HCT116 (cell line): ENCODE results near the gene SIGLECL1. TPM values are rescaled to one million over a fixed set of nuclear protein-coding genes. Genes with fewer than 3 reads are reported as not detected.

ENCODE experiments used
- ATAC-seq: fragments of 200-7000 bp; cut with Tn5 transposase; 2 replicates; pipeline ENCODE4 v1.9.1; 2020; ENCODE audit warnings: mild to moderate bottlenecking, moderate library complexity
- BruUV-seq: library from RNA; stranded (reverse); fragments of 400-500 nt; replicated peaks from 2 replicates; lab custom pipeline; 2021; lab: Mats Ljungman, UMichigan
- CTCF ChIA-PET: fragments of 300-600 bp; sonication (Branson Sonifier 250); formaldehyde crosslinking; loops from one replicate; lab custom pipeline; 2021; ENCODE audit warnings: antibody characterized with exemption; lab: Charles Lee
- POLR2A ChIA-PET: fragments of 300-600, 350-600 bp; sonication (Branson Sonifier 250); formaldehyde crosslinking; loops from one replicate; lab custom pipeline; 2021; ENCODE audit warnings: antibody characterized with exemption; lab: Charles Lee
- RAD21 ChIA-PET, 2 experiments: fragments of 300-600 bp; sonication (Branson Sonifier 250); formaldehyde crosslinking; loops; one replicate each; lab custom pipeline; 2023; ENCODE audit warnings: low total read pairs in 2 of 2; ENCODE audit not compliant: uncharacterized antibody in 2 of 2, unreplicated experiment in 2 of 2, low non-redundant PET in 1 of 2; lab: Charles Lee
- DNase-seq: peaks from one replicate; pipeline ENCODE4 v3.0.0-alpha.2; 2010; ENCODE audit warnings: low read depth, low spot score
- H2AFZ ChIP-seq: fragments of 200-600 bp; shearing (Covaris generic), sonication (generic); 2 replicates; pipeline ENCODE4 v1.6.1; 2017; ENCODE audit warnings: low read depth, mixed run types, mixed read lengths, antibody characterized with exemption, low read length; ENCODE audit not compliant: poor library complexity, severe bottlenecking
- H3K27ac ChIP-seq: 2 replicates; pipeline ENCODE4 v1.5.1; 2012; ENCODE audit warnings: low read depth, low read length
- H3K27me3 ChIP-seq: fragments of 200-600 bp; sonication (generic); 2 replicates; pipeline ENCODE4 v1.6.1; 2016; ENCODE audit warnings: mixed run types, low read length, mixed read lengths; ENCODE audit not compliant: insufficient read depth
- H3K36me3 ChIP-seq, 2 experiments: fragments of 200-500 bp in 1 of 2; fragments of 200-600 bp in 1 of 2; sonication (Bioruptor generic) in 1 of 2; sonication (generic) in 1 of 2; 2 replicates each; pipeline versions ENCODE4 v1.5.1 to v1.6.1; 2014 to 2016; ENCODE audit warnings: low read length in 2 of 2, inconsistent platforms in 1 of 2, mixed read lengths in 1 of 2, mixed run types in 1 of 2; ENCODE audit not compliant: insufficient read depth in 2 of 2, control insufficient read depth in 1 of 2
- H3K4me1 ChIP-seq, 2 experiments: fragments of 200-600 bp in 1 of 2; sonication (generic) in 1 of 2; 2 replicates each; pipeline versions ENCODE4 v1.5.1 to v1.6.1; 2012 to 2017; ENCODE audit warnings: low read length in 2 of 2, inconsistent platforms in 1 of 2, mild to moderate bottlenecking in 1 of 2, mixed read lengths in 1 of 2, mixed run types in 1 of 2, moderate library complexity in 1 of 2; ENCODE audit not compliant: insufficient read depth in 2 of 2, control insufficient read depth in 1 of 2
- H3K4me2 ChIP-seq: fragments of 200-600 bp; sonication (generic); 2 replicates; pipeline ENCODE4 v1.6.1; 2017; ENCODE audit warnings: mixed run types, low read length, mixed read lengths
- H3K4me3 ChIP-seq, 2 experiments: fragments of 200-600 bp in 1 of 2; sonication (generic) in 1 of 2; replicated peaks in 1 of 2; 2 replicates each; pipeline ENCODE4 v1.5.1; 2011 to 2016; ENCODE audit warnings: low read length in 2 of 2, control low read depth in 1 of 2, low read depth in 1 of 2, mild to moderate bottlenecking in 1 of 2, mixed read lengths in 1 of 2, mixed run types in 1 of 2
- H3K79me2 ChIP-seq: fragments of 200-600 bp; sonication (generic); 2 replicates; pipeline ENCODE4 v1.6.1; 2017; ENCODE audit warnings: mild to moderate bottlenecking, mixed run types, low read length, moderate library complexity, mixed read lengths; ENCODE audit not compliant: insufficient read depth
- H3K9ac ChIP-seq: fragments of 200-600 bp; sonication (generic); 2 replicates; pipeline ENCODE4 v1.6.1; 2016; ENCODE audit warnings: low read length, mixed read lengths
- H3K9me2 ChIP-seq: fragments of 200-600 bp; sonication (generic), shearing (Covaris generic); 2 replicates; pipeline ENCODE4 v1.6.1; 2017; ENCODE audit warnings: mixed run types, mild to moderate bottlenecking, moderate library complexity; ENCODE audit not compliant: insufficient read depth
- H3K9me3 ChIP-seq, 2 experiments: fragments of 200-500 bp in 1 of 2; fragments of 200-600 bp in 1 of 2; sonication (Bioruptor generic) in 1 of 2; sonication (generic) in 1 of 2; 2 replicates each; pipeline ENCODE4 v1.6.1; 2014 to 2017; ENCODE audit warnings: low read length in 2 of 2, mixed read lengths in 2 of 2, inconsistent platforms in 1 of 2, low read depth in 1 of 2, mild to moderate bottlenecking in 1 of 2, mixed run types in 1 of 2, moderate library complexity in 1 of 2; ENCODE audit not compliant: control insufficient read depth in 1 of 2, insufficient read depth in 1 of 2
- H4K20me1 ChIP-seq: fragments of 200-600 bp; sonication (generic), shearing (Covaris generic); 2 replicates; pipeline ENCODE4 v1.6.1; 2017; ENCODE audit warnings: mixed run types, mild to moderate bottlenecking, moderate library complexity; ENCODE audit not compliant: insufficient read depth
- EGR1 ChIP-seq: IDR thresholded peaks from 2 replicates; pipeline ENCODE4 v1.6.1; 2012; ENCODE audit warnings: low read depth
- ELF1 ChIP-seq: IDR thresholded peaks from 2 replicates; pipeline ENCODE4 v1.6.1; 2012; ENCODE audit warnings: low read depth, borderline replicate concordance
- EZH2phosphoT487 ChIP-seq: fragments of 200-600 bp; IDR thresholded peaks from 2 replicates; pipeline ENCODE4 v1.6.1; 2018; ENCODE audit warnings: antibody characterized with exemption, borderline replicate concordance
- FOSL1 ChIP-seq: IDR thresholded peaks from 2 replicates; pipeline ENCODE4 v1.6.1; 2012; ENCODE audit warnings: low read depth
- MAX ChIP-seq: IDR thresholded peaks from 2 replicates; pipeline ENCODE4 v1.6.1; 2012
- POLR2AphosphoS5 ChIP-seq: IDR thresholded peaks from 2 replicates; pipeline ENCODE4 v1.6.1; 2011; ENCODE audit warnings: mild to moderate bottlenecking, low read depth, low read length, moderate library complexity
- SP1 ChIP-seq: IDR thresholded peaks from 2 replicates; pipeline ENCODE4 v1.6.1; 2012; ENCODE audit warnings: low read depth
- ZFX ChIP-seq: fragments of 450-650 bp; IDR thresholded peaks from 2 replicates; pipeline ENCODE4 v1.6.1; 2017
- ZNF274 ChIP-seq: fragments of 200-500 bp; sonication (Bioruptor generic); IDR thresholded peaks from 2 replicates; pipeline ENCODE4 v1.6.1; 2014; ENCODE audit warnings: mild to moderate bottlenecking, low read depth, low read length, inconsistent platforms
- intact Hi-C: fragments of 100-400 bp; cut with micrococcal nuclease; formaldehyde crosslinking; loops from 2 replicates; pipeline ENCODE4 v1.10.0; 2022
- total RNA-seq: library from RNA; stranded (reverse); gene quantifications from one replicate; pipeline ENCODE4 v1.2.1, GENCODE V29; 2021; ENCODE audit not compliant: unreplicated experiment

Gene SIGLECL1
- total RNA-seq, 1 experiment from 2014 or later: not detected

- no peak for ATAC-seq
- RAD21 ChIA-PET: no interaction called here
Observed at GRCh38 chr19:51316688-51317087, 65.8 kb downstream of the SIGLECL1 start.

GRCh38 chr19:51317376-51317775 lies 66.5 kb downstream of the SIGLECL1 start:
- DNase-seq (no peak), ATAC-seq (no peak)
- H3K4me3 ChIP-seq: no peak overlapping the region
- POLR2A ChIA-PET: no interaction called here
- no peak overlapping the region for H2AFZ ChIP-seq
- TF ChIP-seq ELF1 (no peak), ZFX (no peak), EZH2phosphoT487 (no peak), SP1 (no peak), POLR2AphosphoS5 (no peak), MAX (no peak)
- no peaks in the 10 kb centered on the region for H4K20me1 ChIP-seq
- H3K9me3 ChIP-seq: no peaks in the 10 kb centered on the region; a peak in 1 of 4 replicates
- H3K36me3 ChIP-seq: no peaks in the 10 kb centered on the region
- no peaks in the 10 kb centered on the region for H3K4me1 ChIP-seq
- no peak overlapping the region for H3K27ac ChIP-seq
- RAD21 ChIA-PET: no interaction called here
- BruUV-seq: no TSS peak
- H3K27me3 ChIP-seq: no peaks in the 10 kb centered on the region
- no peak overlapping the region for H3K4me2 ChIP-seq
- no peaks in the 10 kb centered on the region for H3K79me2 ChIP-seq
- no peaks in the 10 kb centered on the region for H3K9me2 ChIP-seq
- intact Hi-C loops: no loop called here
- no peak overlapping the region for H3K9ac ChIP-seq
- CTCF ChIA-PET: interaction anchor here (0.9 kb wide), 1 partner anchor 22 kb away, joined by 3 read pairs; no protein-coding TSS in a partner anchor

More at GRCh38 chr19:51316688-51317087, 65.8 kb downstream of the SIGLECL1 start:
- H3K4me3 ChIP-seq: no peak overlapping the region
- no peaks in the 10 kb centered on the region for H3K36me3 ChIP-seq
- H3K9ac ChIP-seq: no peak overlapping the region
- TF ChIP-seq ZNF274 (no peak), EGR1 (no peak), MAX (no peak), ZFX (no peak), FOSL1 (no peak)
- TF ChIP-seq, all 23 proteins: peak for 0
- POLR2A ChIA-PET: no interaction called here
- Histone ChIP-seq H3K9me2 (no peaks in the 10 kb centered on the region), H3K79me2 (no peaks in the 10 kb centered on the region), H3K27me3 (no peaks in the 10 kb centered on the region), H3K4me1 (no peaks in the 10 kb centered on the region), H2AFZ (no peak overlapping the region), H4K20me1 (no peaks in the 10 kb centered on the region), H3K9me3 (no peaks in the 10 kb centered on the region; a peak in 1 of 4 replicates), H3K27ac (no peak overlapping the region), H3K4me2 (no peak overlapping the region)
- intact Hi-C loops: no loop called here
- DNase-seq: no peak
- no TSS peak for BruUV-seq
- CTCF ChIA-PET: no interaction called here
